Spleen (tissue), 11 donors: Measurements from ENCODE around the gene UST. TPM values are rescaled to one million over a fixed set of nuclear protein-coding genes. Genes with fewer than 3 reads are reported as not detected.

Experiments
- DNase-seq: peaks from one replicate; pipeline ENCODE4 v3.0.0-alpha.2; 2020
- H3K27ac ChIP-seq, 8 donors: fragments of 200-600 bp; sonication (generic) in 7 of 8; 1 replicate in 4 of 8; 2 replicates in 4 of 8; pipeline versions ENCODE4 v1.5.0 to v1.8.0; 2016 to 2021; ENCODE audit warnings: inconsistent platforms in 4 of 8, mild to moderate bottlenecking in 4 of 8, moderate library complexity in 1 of 8
- H3K27me3 ChIP-seq, 7 donors: fragments of 200-600 bp; sonication (generic) in 6 of 7; replicated peaks in 1 of 7; 1 replicate in 4 of 7; 2 replicates in 3 of 7; pipeline versions ENCODE4 v1.5.0 to v1.8.0; 2016 to 2021; ENCODE audit warnings: inconsistent platforms in 3 of 7, mild to moderate bottlenecking in 1 of 7
- H3K36me3 ChIP-seq, 6 donors: fragments of 200-600 bp; sonication (generic) in 5 of 6; 1 replicate in 4 of 6; 2 replicates in 2 of 6; pipeline versions ENCODE4 v1.5.0 to v1.8.0; 2016 to 2021; ENCODE audit warnings: inconsistent platforms in 2 of 6
- H3K4me1 ChIP-seq, 6 donors: fragments of 200-600 bp; sonication (generic) in 5 of 6; 1 replicate in 3 of 6; 2 replicates in 3 of 6; pipeline versions ENCODE4 v1.5.0 to v1.8.0; 2016 to 2021; ENCODE audit warnings: inconsistent platforms in 3 of 6
- H3K4me3 ChIP-seq, 8 donors: fragments of 200-600 bp; sonication (generic) in 7 of 8; 1 replicate in 4 of 8; 2 replicates in 4 of 8; pipeline versions ENCODE4 v1.5.0 to v1.8.0; 2016 to 2021; ENCODE audit warnings: inconsistent platforms in 4 of 8, mild to moderate bottlenecking in 4 of 8, moderate library complexity in 2 of 8
- H3K9me3 ChIP-seq, 8 donors: fragments of 200-600 bp; sonication (generic) in 7 of 8; 1 replicate in 4 of 8; 2 replicates in 4 of 8; pipeline versions ENCODE4 v1.5.0 to v1.8.0; 2016 to 2021; ENCODE audit warnings: inconsistent platforms in 4 of 8
- CTCF ChIP-seq, 11 experiments: fragments of 200-600 bp in 7 of 11; fragments of 450-650 bp in 4 of 11; sonication (generic) in 4 of 11; IDR thresholded peaks in 8 of 11; conservative IDR thresholded peaks in 3 of 11; 1 replicate in 7 of 11; 2 replicates in 4 of 11; pipeline versions ENCODE4 v1.4.0 to v1.8.0; 2016 to 2021; ENCODE audit warnings: antibody characterized with exemption in 11 of 11, inconsistent platforms in 4 of 11, mild to moderate bottlenecking in 1 of 11
- POLR2A ChIP-seq, 3 donors: fragments of 450-650 bp; IDR thresholded peaks; one replicate each; pipeline ENCODE4 v1.5.1; 2017; ENCODE audit warnings: antibody characterized with exemption in 3 of 3, mild to moderate bottlenecking in 1 of 3
- POLR2AphosphoS5 ChIP-seq, 3 donors: sonication (generic); formaldehyde crosslinking; IDR thresholded peaks; one replicate each; pipeline ENCODE4 v1.5.1; 2017; ENCODE audit warnings: antibody characterized with exemption in 3 of 3
- WGBS, 5 donors: extraction: QIAGEN DNeasy Blood & Tissue Kit in 3 of 5; methylation state at CpG; one replicate each; pipeline versions ENCODE4 v1.1.5 to v1.1.7; 2013 to 2018; 5-methylcytosine and 5-hydroxymethylcytosine counted together
- intact Hi-C: fragments of 100-400 bp; cut with DNase I; formaldehyde crosslinking; loops from one replicate; pipeline ENCODE4 v1.15.0; 2023; ENCODE audit warnings: low total_unique reads
- polyA plus RNA-seq, 3 donors: library from polyadenylated mRNA; stranded (reverse); fragments of 200-250 nt; gene quantifications; one replicate each; pipeline ENCODE4 v1.2.1, GENCODE V29; 2013
- total RNA-seq, 7 donors: library from RNA; depleted of rRNA in 3 of 7; stranded (reverse); fragments of >200 nt in 3 of 7; fragmentation: NEBNext Ultra II Directional in 4 of 7; extraction: Animal tissue kit (Norgen Biotek cat#: 25700) in 4 of 7; gene quantifications; one replicate each; pipeline versions ENCODE4 v1.1.0 to v1.2.1, GENCODE V29; 2016 to 2021
- donor health status: healthy with polysubstance abuse.
- donor health status: DM: no; HTN: no; CAD: no; lungs with moderate emphysema.
- donor health status: DM: no; HTN: no; CAD: no.
- donor health status: Bipolar disorder and iron deficiency.
- donor health status: healthy.
- donor health status: DM: no; HTN: no; CAD: no.
- donor health status: DM: yes; HTN: yes; CAD: no.

Gene UST
- total and polyA plus RNA-seq, 10 donors = 6.4 to 26.8 (median 14.4) TPM

- no peak for TF ChIP-seq POLR2AphosphoS5 (IDR thresholded peaks at IDR 0.05)
- no peak for TF ChIP-seq POLR2A (IDR thresholded peaks at IDR 0.05)
- no peak for TF ChIP-seq CTCF (IDR thresholded peaks at IDR 0.05 in 8 of 11, conservative IDR thresholded peaks at IDR 0.05 in 3 of 11)
- no peak overlapping the region for H3K27ac ChIP-seq
- WGBS, 5 donors = 82 to 89% (median 87%) methylated on average over 4 of the region's 4 CpGs
- H3K36me3 ChIP-seq = no peaks in the 10 kb centered on the region
- H3K4me1 ChIP-seq = peaks cover 0 to 23% (median 15%) of the 10 kb centered on the region in 6 donors
- intact Hi-C loops = no loop called here
- DNase-seq = no peak
- no peak overlapping the region for H3K4me3 ChIP-seq
- H3K9me3 ChIP-seq = no peaks in the 10 kb centered on the region
- no peaks in the 10 kb centered on the region for H3K27me3 ChIP-seq
Observed at GRCh38 chr6:149090937-149091336, 344.1 kb downstream of the UST start.

GRCh38 chr6:149093643-149094042 is 346.8 kb downstream of the UST start:
- no peak for DNase-seq
- H3K4me3 ChIP-seq = no peak overlapping the region
- peak overlapping the region in 1 of 8 donors; percentile 44 for H3K27ac ChIP-seq
- intact Hi-C loops = no loop called here
- H3K4me1 ChIP-seq = peaks cover 0 to 23% (median 15%) of the 10 kb centered on the region in 6 donors
- H3K27me3 ChIP-seq = no peaks in the 10 kb centered on the region
- TF ChIP-seq CTCF (IDR thresholded peaks at IDR 0.05 in 8 of 11, conservative IDR thresholded peaks at IDR 0.05 in 3 of 11) (no peak), POLR2A (IDR thresholded peaks at IDR 0.05) (no peak), POLR2AphosphoS5 (IDR thresholded peaks at IDR 0.05) (no peak)
- 79 to 85% (median 81%) methylated on average over 3 of the region's 3 CpGs for WGBS, 5 donors
- peaks cover 0 to 14% (median 11%) of the 10 kb centered on the region in 8 donors for H3K9me3 ChIP-seq
- no peaks in the 10 kb centered on the region for H3K36me3 ChIP-seq

- TF ChIP-seq POLR2AphosphoS5 (IDR thresholded peaks at IDR 0.05) (no peak), POLR2A (IDR thresholded peaks at IDR 0.05) (no peak), CTCF (IDR thresholded peaks at IDR 0.05 in 8 of 11, conservative IDR thresholded peaks at IDR 0.05 in 3 of 11) (no peak)
Observed at GRCh38 chr6:149094156-149094555, 347.3 kb downstream of the UST start.

GRCh38 chr6:149094934-149095351 is 348.1 kb downstream of the UST start:
- H3K27ac ChIP-seq = peak overlapping the region in 2 of 8 donors; percentile 23 to 44
- TF ChIP-seq POLR2AphosphoS5 (IDR thresholded peaks at IDR 0.05) (no peak), CTCF (IDR thresholded peaks at IDR 0.05 in 8 of 11, conservative IDR thresholded peaks at IDR 0.05 in 3 of 11) (no peak), POLR2A (IDR thresholded peaks at IDR 0.05) (no peak)
- H3K27me3 ChIP-seq = no peaks in the 10 kb centered on the region
- 35 to 49% (median 37%) methylated on average over 2 of the region's 2 CpGs for WGBS, 5 donors
- H3K4me3 ChIP-seq = no peak overlapping the region
- no peaks in the 10 kb centered on the region for H3K36me3 ChIP-seq
- DNase-seq = no peak
- peaks cover 0 to 23% (median 15%) of the 10 kb centered on the region in 6 donors for H3K4me1 ChIP-seq
- intact Hi-C loops = no loop called here
- H3K9me3 ChIP-seq = peaks cover 0 to 25% (median 21%) of the 10 kb centered on the region in 8 donors

More at GRCh38 chr6:149094156-149094555, 347.3 kb downstream of the UST start:
- Histone ChIP-seq H3K27ac (peak overlapping the region in 3 of 8 donors; percentile 1 to 44 (median 23)), H3K9me3 (peaks cover 0 to 20% (median 16%) of the 10 kb centered on the region in 8 donors), H3K27me3 (no peaks in the 10 kb centered on the region), H3K36me3 (no peaks in the 10 kb centered on the region), H3K4me3 (no peak overlapping the region), H3K4me1 (peaks cover 0 to 23% (median 15%) of the 10 kb centered on the region in 6 donors)
- 36 to 65% (median 50%) methylated on average over 3 of the region's 3 CpGs for WGBS, 5 donors
- intact Hi-C loops = no loop called here
- no peak for DNase-seq
